Colonic mucosa (tissue), 4 donors: ENCODE measurements around the gene C10orf90. TPM values are rescaled to one million over a fixed set of nuclear protein-coding genes. Genes with fewer than 3 reads are reported as not detected.
"Not testable (repeated sequence)": the region's sequence is repeated elsewhere in the genome, so short reads cannot be mapped to it uniquely, and the experiment has no call there.

Source experiments
- DNase-seq: peaks from one replicate; pipeline ENCODE4 v3.0.0-alpha.2; 2020
- H3K27ac ChIP-seq: fragments of 200-600 bp; one replicate; pipeline ENCODE4 v1.8.0; 2021
- H3K27me3 ChIP-seq: fragments of 200-600 bp; one replicate; pipeline ENCODE4 v1.8.0; 2021
- H3K36me3 ChIP-seq: fragments of 200-600 bp; one replicate; pipeline ENCODE4 v1.8.0; 2021
- H3K4me1 ChIP-seq: fragments of 200-600 bp; one replicate; pipeline ENCODE4 v1.8.0; 2021; ENCODE audit warnings: mild to moderate bottlenecking
- H3K4me3 ChIP-seq: fragments of 200-600 bp; one replicate; pipeline ENCODE4 v1.8.0; 2021
- H3K9ac ChIP-seq, 2 donors: one replicate each; pipeline ENCODE4 v1.7.0; 2013; ENCODE audit warnings: control low read depth in 2 of 2, low read depth in 2 of 2, low read length in 2 of 2
- H3K9me3 ChIP-seq: fragments of 200-600 bp; one replicate; pipeline ENCODE4 v1.8.0; 2021
- CTCF ChIP-seq: fragments of 200-600 bp; IDR thresholded peaks from one replicate; pipeline ENCODE4 v1.8.0; 2022; ENCODE audit warnings: antibody characterized with exemption, mild to moderate bottlenecking
- intact Hi-C: fragments of 100-400 bp; cut with DNase I; formaldehyde crosslinking; loops from one replicate; pipeline ENCODE4 v1.14.1; 2022
- total RNA-seq, 2 donors: library from RNA; stranded (reverse); fragmentation: NEBNext Ultra II Directional in 1 of 2; extraction: Animal tissue kit (Norgen Biotek cat#: 25700) in 1 of 2; gene quantifications; one replicate each; pipeline ENCODE4 v1.2.1, GENCODE V29; 2021
- donor health status: healthy.
- donor health status: DM: no; HTN: no; CAD: no.
- donor health status: DM: no; HTN: no; CAD: no.

The C10orf90 gene
- total RNA-seq, 2 donors from 2014 or later: not detected

GRCh38 chr10:126563361-126563760 lies 107.1 kb downstream of the C10orf90 start:
- Histone ChIP-seq H3K9me3 (no peaks in the 10 kb centered on the region), H3K27ac (no peak overlapping the region), H3K9ac (no peak overlapping the region), H3K27me3 (no peaks in the 10 kb centered on the region), H3K4me1 (no peaks in the 10 kb centered on the region), H3K36me3 (no peaks in the 10 kb centered on the region), H3K4me3 (no peak overlapping the region)
- no peak for DNase-seq
- no peak for TF ChIP-seq CTCF
- intact Hi-C loops: no loop called here

GRCh38 chr10:126561921-126562680 lies 108.4 kb downstream of the C10orf90 start:
- no peak for TF ChIP-seq CTCF
- Histone ChIP-seq H3K9ac (no peak overlapping the region), H3K4me3 (no peak overlapping the region), H3K36me3 (no peaks in the 10 kb centered on the region), H3K9me3 (no peaks in the 10 kb centered on the region), H3K27ac (no peak overlapping the region), H3K27me3 (no peaks in the 10 kb centered on the region), H3K4me1 (no peaks in the 10 kb centered on the region)
- DNase-seq: no peak
- intact Hi-C loops: no loop called here

GRCh38 chr10:126561294-126561920 lies 109.1 kb downstream of the C10orf90 start:
- no peaks in the 10 kb centered on the region for H3K9me3 ChIP-seq
- H3K36me3 ChIP-seq: no peaks in the 10 kb centered on the region
- intact Hi-C loops: no loop called here
- no peak overlapping the region for H3K4me3 ChIP-seq
- no peak for TF ChIP-seq CTCF
- H3K27ac ChIP-seq: no peak overlapping the region
- no peak for DNase-seq
- H3K27me3 ChIP-seq: no peaks in the 10 kb centered on the region
- H3K9ac ChIP-seq: no peak overlapping the region
- no peaks in the 10 kb centered on the region for H3K4me1 ChIP-seq

- no peak overlapping the region for H3K4me3 ChIP-seq
- TF ChIP-seq CTCF: no peak
Measured at GRCh38 chr10:126558881-126559280, 111.6 kb downstream of the C10orf90 start.

GRCh38 chr10:126551202-126551601 lies 119.3 kb downstream of the C10orf90 start:
- no peak for DNase-seq
- TF ChIP-seq CTCF: no peak
- Histone ChIP-seq H3K4me3 (no peak overlapping the region), H3K36me3 (no peaks in the 10 kb centered on the region), H3K27me3 (no peaks in the 10 kb centered on the region), H3K9me3 (no peaks in the 10 kb centered on the region), H3K4me1 (no peaks in the 10 kb centered on the region), H3K9ac (no peak overlapping the region), H3K27ac (no peak overlapping the region)
- intact Hi-C loops: no loop called here

More at GRCh38 chr10:126558881-126559280, 111.6 kb downstream of the C10orf90 start:
- no peaks in the 10 kb centered on the region for H3K27me3 ChIP-seq
- intact Hi-C loops: no loop called here
- no peak overlapping the region for H3K27ac ChIP-seq
- no peak for DNase-seq
- no peaks in the 10 kb centered on the region for H3K36me3 ChIP-seq
- H3K4me1 ChIP-seq: no peaks in the 10 kb centered on the region
- H3K9me3 ChIP-seq: no peaks in the 10 kb centered on the region
- no peak overlapping the region for H3K9ac ChIP-seq

- H3K27me3 ChIP-seq, H3K36me3 ChIP-seq, H3K4me1 ChIP-seq, intact Hi-C loops, H3K9ac ChIP-seq, H3K9me3 ChIP-seq, H3K4me3 ChIP-seq, H3K27ac ChIP-seq, DNase-seq: not testable (repeated sequence)
Measured at GRCh38 chr10:126550586-126550985, 119.9 kb downstream of the C10orf90 start.
